Choroid plexus epithelial cell (primary cell): ENCODE measurements around the gene PLLP.
"Not testable (repeated sequence)": the region's sequence is repeated elsewhere in the genome, so short reads cannot be mapped to it uniquely, and the experiment has no call there.

Experiments
- DNase-seq: peaks from one replicate; pipeline ENCODE4 v3.0.0-alpha.2; 2010; ENCODE audit warnings: low read depth
- H3K4me3 ChIP-seq: 2 replicates; pipeline ENCODE4 v1.5.1; 2011; ENCODE audit warnings: low read depth, mild to moderate bottlenecking, control low read depth, low read length, moderate library complexity
- CTCF ChIP-seq: conservative IDR thresholded peaks from 2 replicates; pipeline ENCODE4 v1.5.1; 2011; ENCODE audit warnings: low read depth, mild to moderate bottlenecking, control low read depth, inconsistent platforms, low read length, moderate library complexity

PLLP gene

GRCh38 chr16:57281791-57282190, 2.7 kb downstream of the PLLP start:
- DNase-seq = no peak
- TF ChIP-seq CTCF = no peak

GRCh38 chr16:57279780-57280638, 4.5 kb downstream of the PLLP start:
- TF ChIP-seq CTCF = no peak
- no peak for DNase-seq
- no peak overlapping the region for H3K4me3 ChIP-seq

More at GRCh38 chr16:57281791-57282190, 2.7 kb downstream of the PLLP start:
- H3K4me3 ChIP-seq = no peak overlapping the region

- TF ChIP-seq CTCF = no peak
- no peak for DNase-seq
- no peak overlapping the region for H3K4me3 ChIP-seq
Measured at GRCh38 chr16:57278494-57278893, 6.0 kb downstream of the PLLP start.

GRCh38 chr16:57277586-57277985, 6.9 kb downstream of the PLLP start:
- TF ChIP-seq CTCF = no peak
- peak; percentile 77 for DNase-seq
- H3K4me3 ChIP-seq = no peak overlapping the region

GRCh38 chr16:57276596-57276995, 7.9 kb downstream of the PLLP start:
- H3K4me3 ChIP-seq = no peak overlapping the region
- no peak for DNase-seq
- no peak for TF ChIP-seq CTCF

- not testable (repeated sequence) for H3K4me3 ChIP-seq, DNase-seq
Measured at GRCh38 chr16:57275946-57276345, 8.5 kb downstream of the PLLP start.

GRCh38 chr16:57273826-57274225, 10.6 kb downstream of the PLLP start:
- DNase-seq = no peak
- TF ChIP-seq CTCF = no peak
- H3K4me3 ChIP-seq = no peak overlapping the region
